GM19397 (cell line): Measurements from ENCODE around the gene TET3.

ENCODE experiments used
- ATAC-seq: cut with Tn5 transposase; IDR thresholded peaks from one replicate; pipeline ENCODE4 v1.9.1; 2021; ENCODE audit warnings: mild to moderate bottlenecking, moderate library complexity; ENCODE audit not compliant: unreplicated experiment

The TET3 gene

DNA sequence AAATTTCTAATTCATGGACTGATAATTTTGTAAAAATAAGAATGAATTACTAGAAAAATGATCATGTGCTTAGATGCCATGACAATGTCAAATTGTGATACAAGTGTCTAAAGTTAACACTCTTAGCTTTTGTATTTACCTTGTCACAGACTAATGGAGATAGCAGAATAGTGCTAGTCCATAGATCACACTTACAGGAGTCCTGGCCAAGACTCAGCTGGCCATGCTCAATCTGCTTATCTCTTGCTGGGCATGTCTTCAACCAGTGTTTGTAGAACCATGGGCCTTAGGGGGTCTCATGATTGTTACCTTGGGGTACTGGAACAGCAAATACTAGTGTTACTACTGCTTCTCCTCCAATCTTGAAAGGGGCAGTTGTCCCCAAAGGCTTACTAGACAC, 44.0 kb downstream of the TET3 start:
- no peak for ATAC-seq

DNA sequence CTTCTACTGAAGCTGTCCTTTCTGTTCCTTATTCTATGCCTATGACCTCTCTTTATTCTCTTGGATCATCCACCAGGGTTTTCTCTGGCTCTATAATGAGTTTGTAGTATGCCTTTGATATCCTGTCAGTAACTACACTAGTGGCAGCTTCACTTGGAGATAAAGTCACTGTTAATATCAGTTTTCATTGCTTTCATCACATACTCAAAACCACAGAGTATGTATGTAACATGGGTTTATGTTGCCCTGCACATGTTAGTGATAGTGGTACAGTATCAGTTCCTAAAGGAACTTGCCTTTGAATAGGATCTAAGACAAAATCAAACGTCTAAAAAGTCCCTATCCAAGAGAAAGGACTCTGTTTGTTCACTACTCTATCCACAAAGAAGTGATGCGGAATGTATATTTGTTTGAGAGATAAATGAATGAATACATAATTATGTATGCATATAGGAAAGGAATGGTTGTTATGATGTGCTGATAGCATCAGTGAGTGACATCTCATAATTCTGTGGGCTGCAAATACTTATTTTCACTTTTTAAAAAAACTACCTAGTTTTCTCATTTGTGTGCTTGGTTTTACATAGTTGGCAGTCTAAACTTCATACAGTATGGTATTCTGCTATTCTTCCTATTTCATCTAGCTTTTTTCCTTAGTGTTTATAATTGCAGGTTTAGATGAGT, 45.1 kb downstream of the TET3 start:
- ATAC-seq: no peak

DNA sequence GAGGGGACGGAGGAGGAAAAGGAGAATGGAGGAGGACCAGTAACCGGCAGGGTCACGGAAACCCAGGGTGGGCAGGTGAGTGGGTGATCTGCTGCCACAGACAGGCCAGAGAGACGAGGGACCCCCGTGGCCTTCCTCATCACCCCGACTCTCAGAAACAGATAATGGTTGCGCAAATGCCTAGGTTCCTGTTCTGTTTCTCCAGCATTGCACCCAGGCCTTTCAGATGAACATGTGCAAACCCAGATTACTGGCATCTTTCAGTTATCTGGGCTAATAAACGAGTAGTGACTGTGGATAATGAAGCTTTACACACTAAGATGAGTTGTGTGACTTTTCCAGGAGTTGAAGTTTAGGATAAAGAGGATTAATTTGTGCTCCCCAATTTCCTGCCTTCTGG, 46.5 kb downstream of the TET3 start:
- no peak for ATAC-seq

DNA sequence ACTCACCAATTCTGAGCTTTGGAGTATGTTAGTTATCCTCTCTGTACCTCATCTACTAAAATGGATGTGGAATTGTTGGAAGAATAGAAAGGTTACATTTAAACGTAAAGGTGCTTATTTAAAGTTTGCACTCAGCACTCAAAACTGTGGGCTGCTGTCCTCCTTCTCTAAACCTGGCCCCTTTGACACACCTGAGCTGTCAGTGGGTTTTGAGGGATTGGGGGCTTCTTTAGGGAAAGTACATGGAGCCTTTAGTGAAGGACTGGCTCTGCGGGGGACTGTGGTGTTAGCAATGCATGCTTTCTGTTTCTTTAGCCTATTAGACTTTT, 47.2 kb downstream of the TET3 start:
- no peak for ATAC-seq

DNA sequence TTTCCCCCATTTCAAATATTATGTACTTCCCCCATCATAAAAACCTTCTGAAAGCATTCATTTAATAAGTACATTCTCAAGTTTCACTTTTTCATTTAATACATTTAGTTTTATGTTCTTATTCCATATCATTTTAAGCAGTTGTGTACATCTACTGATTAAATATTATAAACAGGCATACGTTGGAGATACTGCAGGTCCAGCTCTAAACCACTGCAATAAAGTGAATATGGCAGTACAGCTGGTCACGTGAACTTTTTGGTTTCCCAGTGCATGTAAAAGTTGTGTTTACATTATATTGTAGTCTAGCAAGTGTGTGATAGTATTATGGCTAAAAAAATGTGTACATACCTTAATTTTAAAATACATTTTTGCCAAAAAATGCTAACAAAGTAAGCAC, 48.7 kb downstream of the TET3 start:
- ATAC-seq: no peak
